Measurements from ENCODE around the gene CAPN5. TPM values are rescaled to one million over a fixed set of nuclear protein-coding genes. Genes with fewer than 3 reads are reported as not detected.

Gene CAPN5
- total and polyA plus RNA-seq, 5 donors, result 2.9 to 6.9 (median 5.2) TPM

DNA sequence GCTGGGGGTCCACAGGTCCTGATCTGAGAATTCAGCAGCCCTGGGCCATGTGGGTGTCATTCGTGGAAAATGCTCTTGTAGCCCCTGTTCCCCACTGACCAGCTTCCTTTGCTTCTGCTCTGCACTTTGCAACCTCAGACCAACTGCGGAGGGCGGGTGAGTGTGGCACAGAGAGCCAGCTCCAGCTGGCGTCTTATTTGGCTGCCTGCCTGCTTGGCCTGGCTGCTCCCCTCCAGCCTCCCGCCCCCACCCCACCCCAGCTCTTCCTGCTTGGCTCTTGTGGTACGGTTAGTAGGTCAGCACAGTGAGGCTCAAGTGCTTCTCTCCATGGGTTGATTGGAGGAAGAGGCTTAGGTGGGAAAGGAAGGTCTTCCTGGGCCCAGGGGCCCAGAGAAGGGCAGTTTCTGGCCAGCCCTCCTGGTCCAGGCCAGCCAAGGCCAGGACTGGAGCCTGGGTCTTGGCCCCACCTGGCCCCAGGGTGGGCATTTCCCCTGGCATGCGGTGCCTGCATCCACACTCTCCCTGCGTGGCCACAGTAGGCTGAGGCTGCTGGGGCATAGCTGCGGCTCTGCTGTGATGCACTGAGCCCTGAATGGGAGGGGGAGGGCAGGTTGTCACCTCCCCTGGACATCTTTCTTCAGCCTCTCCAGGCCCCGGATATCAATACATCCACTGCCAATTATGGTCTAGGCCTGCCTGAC lies 87.8 kb downstream of the CAPN5 start:
- peak; percentile 40 to 82 (median 70) for DNase-seq
- 57% methylated on average over 10 of the region's 10 CpGs for WGBS
- Histone ChIP-seq H3K27me3 (ENCODE audit: control insufficient read depth, insufficient read depth) (no peaks in the 10 kb centered on the region), H3K4me1 (ENCODE audit: control insufficient read depth, insufficient read depth, low read length) (no peaks in the 10 kb centered on the region), H3K4me3 (ENCODE audit: low read length) (no peak overlapping the region), H3K9me3 (ENCODE audit: control insufficient read depth, low read length) (no peaks in the 10 kb centered on the region), H3K27ac (ENCODE audit: low read length) (no peak overlapping the region)
- intact Hi-C loops (cut with DNase I), result no loop called here
- peak; percentile 57 to 76 for ATAC-seq

DNA sequence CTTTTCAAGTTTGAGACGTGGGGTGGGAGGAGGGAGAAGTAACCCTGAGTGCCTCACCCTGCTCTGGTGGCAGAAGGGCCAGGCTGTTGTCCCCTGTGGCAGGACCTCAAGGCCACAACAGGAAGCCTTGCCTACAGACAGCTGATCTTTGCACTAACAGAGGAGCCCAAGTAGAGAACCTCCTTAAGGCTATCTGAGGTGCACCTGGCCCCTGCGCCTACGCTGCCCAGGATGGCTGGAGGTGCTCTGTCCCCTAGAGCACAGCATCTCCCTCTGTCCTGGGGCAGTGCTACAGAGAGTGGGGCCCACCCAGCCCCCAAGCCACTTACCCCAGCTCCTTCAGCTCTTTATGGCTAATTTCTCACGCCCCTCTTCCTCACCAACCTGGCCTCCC lies 88.3 kb downstream of the CAPN5 start:
- peak in 1 of 3 donors; percentile 16 for DNase-seq
- intact Hi-C loops (cut with DNase I), result no loop called here
- ATAC-seq, result no peak
- WGBS, result 95% methylated on average over 3 of the region's 4 CpGs
- H3K9me3 ChIP-seq (ENCODE audit: control insufficient read depth, low read length), result no peaks in the 10 kb centered on the region
- H3K4me1 ChIP-seq (ENCODE audit: control insufficient read depth, insufficient read depth, low read length), result no peaks in the 10 kb centered on the region
- no peak overlapping the region for H3K27ac ChIP-seq (ENCODE audit: low read length)
- H3K4me3 ChIP-seq (ENCODE audit: low read length), result no peak overlapping the region
- H3K27me3 ChIP-seq (ENCODE audit: control insufficient read depth, insufficient read depth), result no peaks in the 10 kb centered on the region

DNA sequence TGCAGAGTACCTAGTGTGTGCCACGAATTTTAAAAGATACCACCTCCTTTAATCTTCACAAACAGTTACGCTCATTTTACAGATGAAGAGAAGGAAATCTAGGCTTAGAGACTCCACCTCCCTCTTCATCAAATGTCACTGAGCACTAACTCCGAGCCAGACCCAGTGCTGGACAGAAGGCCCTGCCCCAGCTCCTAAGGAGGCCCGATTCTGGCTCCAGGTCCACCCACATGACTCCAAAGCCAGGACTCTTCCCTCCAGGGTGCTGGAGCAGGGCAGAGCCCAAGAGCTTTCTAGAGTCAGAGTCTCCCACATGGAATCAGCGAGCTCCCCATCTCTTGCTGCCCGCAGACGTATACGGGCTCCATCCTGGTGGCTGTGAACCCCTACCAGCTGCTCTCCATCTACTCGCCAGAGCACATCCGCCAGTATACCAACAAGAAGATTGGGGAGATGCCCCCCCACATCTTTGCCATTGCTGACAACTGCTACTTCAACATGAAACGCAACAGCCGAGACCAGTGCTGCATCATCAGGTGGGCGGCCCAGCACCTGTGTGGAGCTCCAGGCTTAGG lies 88.9 kb downstream of the CAPN5 start:
- Histone ChIP-seq H3K4me1 (ENCODE audit: control insufficient read depth, insufficient read depth, low read length) (no peaks in the 10 kb centered on the region), H3K27ac (ENCODE audit: low read length) (no peak overlapping the region), H3K27me3 (ENCODE audit: control insufficient read depth, insufficient read depth) (no peaks in the 10 kb centered on the region), H3K4me3 (ENCODE audit: low read length) (no peak overlapping the region), H3K9me3 (ENCODE audit: control insufficient read depth, low read length) (no peaks in the 10 kb centered on the region)
- intact Hi-C loops (cut with DNase I), result no loop called here
- ATAC-seq, result no peak
- WGBS, result 92% methylated on average over 13 of the region's 13 CpGs
- peak in 1 of 3 donors; percentile 26 for DNase-seq

DNA sequence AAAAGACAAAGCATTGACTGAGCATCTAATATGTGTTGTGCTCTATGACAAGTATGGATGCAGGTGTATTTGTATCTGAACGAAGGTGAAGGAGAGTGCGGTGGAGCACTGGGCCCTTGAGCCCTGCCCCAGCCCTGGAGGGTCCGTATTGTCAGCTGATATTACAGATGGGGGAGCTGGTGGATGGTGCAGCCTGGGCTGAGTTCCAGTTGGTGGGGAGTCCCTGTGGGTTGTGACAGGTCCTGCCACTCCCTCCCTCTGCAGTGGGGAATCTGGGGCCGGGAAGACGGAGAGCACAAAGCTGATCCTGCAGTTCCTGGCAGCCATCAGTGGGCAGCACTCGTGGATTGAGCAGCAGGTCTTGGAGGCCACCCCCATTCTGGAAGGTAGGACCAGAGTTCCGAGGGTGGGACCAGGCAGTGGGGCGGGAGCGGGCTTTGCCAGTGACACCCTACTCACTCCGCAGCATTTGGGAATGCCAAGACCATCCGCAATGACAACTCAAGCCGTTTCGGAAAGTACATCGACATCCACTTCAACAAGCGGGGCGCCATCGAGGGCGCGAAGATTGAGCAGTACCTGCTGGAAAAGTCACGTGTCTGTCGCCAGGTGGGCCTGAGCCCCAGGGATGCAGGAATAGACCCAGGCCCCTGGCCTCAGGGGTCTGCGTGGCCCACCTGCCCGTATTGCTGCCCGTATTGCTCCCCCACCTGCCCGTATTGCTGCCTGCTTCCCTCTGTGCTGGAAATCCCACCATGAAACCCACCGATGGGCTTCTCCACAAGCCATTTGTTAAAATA lies 89.8 kb downstream of the CAPN5 start:
- no peak overlapping the region for H3K4me3 ChIP-seq (ENCODE audit: low read length)
- H3K9me3 ChIP-seq (ENCODE audit: control insufficient read depth, low read length), result no peaks in the 10 kb centered on the region
- ATAC-seq (no peak), DNase-seq (peak in 1 of 3 donors; percentile 33)
- WGBS, result 93% methylated on average over 26 of the region's 26 CpGs
- no peaks in the 10 kb centered on the region for H3K27me3 ChIP-seq (ENCODE audit: control insufficient read depth, insufficient read depth)
- intact Hi-C loops (cut with DNase I), result no loop called here
- H3K4me1 ChIP-seq (ENCODE audit: control insufficient read depth, insufficient read depth, low read length), result no peaks in the 10 kb centered on the region
- H3K27ac ChIP-seq (ENCODE audit: low read length), result no peak overlapping the region

DNA sequence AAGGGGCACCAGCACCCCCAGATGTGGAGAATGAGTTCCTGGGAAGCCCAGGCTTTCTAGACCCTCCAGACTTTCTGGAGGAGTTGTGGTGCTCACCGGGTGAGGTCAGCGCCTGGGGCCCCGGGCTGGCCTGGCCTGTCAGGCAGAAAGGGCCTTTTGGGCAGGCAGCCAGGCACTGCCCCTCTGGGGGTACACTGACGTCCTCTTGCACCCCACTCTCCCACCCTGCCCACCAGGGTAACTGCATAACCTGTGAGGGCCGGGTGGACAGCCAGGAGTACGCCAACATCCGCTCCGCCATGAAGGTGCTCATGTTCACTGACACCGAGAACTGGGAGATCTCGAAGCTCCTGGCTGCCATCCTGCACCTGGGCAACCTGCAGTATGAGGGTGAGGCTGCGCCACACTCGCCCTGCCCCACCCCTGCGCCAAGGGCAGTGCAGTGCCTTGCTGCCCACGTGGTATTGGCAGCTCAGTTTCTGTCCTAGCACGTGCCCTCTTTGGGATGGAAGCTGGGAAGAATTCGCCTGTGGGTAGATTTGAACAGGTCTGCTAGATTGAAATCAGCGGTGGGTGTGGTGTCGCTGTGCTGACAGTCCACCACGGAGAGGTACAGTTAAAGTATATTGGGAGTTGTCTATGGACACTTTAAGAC lies 91.4 kb downstream of the CAPN5 start:
- intact Hi-C loops (cut with DNase I), result no loop called here
- H3K9me3 ChIP-seq (ENCODE audit: control insufficient read depth, low read length), result no peaks in the 10 kb centered on the region

DNA sequence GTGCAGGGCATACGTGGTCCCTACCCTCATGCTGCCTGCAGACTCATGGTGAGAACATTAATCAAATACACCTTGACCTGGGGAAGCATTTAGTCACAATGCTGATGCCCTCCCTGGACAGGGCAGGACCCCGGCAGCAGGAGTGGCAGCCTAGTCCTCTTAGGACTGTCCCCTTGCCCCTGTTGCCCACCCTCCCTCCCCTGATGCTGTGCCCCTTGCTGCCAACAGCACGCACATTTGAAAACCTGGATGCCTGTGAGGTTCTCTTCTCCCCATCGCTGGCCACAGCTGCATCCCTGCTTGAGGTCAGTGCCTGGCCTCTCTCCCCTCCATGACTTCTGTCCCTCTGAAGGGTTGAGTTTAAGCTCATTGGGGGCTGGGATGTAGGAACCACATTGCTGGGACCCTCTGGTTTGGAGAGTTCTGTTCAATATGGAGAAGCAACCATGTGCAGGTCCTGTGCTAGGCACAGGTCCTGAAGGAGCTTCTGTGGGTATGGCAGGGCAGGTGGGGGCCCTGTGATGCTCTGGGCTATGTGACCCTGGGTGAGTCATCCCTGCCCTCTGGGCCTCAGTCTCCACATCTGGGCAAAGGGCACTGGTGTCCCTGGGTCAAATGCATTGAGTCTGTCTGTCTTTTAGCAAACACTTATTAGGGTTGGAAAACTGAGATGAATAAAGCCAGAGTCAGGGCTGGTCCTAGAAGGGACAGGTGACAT lies 92.6 kb downstream of the CAPN5 start:
- no peak overlapping the region for H3K27ac ChIP-seq (ENCODE audit: low read length)
- H3K9me3 ChIP-seq (ENCODE audit: control insufficient read depth, low read length), result no peaks in the 10 kb centered on the region
- 84% methylated on average over 4 of the region's 4 CpGs for WGBS
- ATAC-seq, result no peak
- H3K4me3 ChIP-seq (ENCODE audit: low read length), result no peak overlapping the region
- no peaks in the 10 kb centered on the region for H3K27me3 ChIP-seq (ENCODE audit: control insufficient read depth, insufficient read depth)
- peak in 1 of 3 donors; percentile 13 for DNase-seq
- H3K4me1 ChIP-seq (ENCODE audit: control insufficient read depth, insufficient read depth, low read length), result no peaks in the 10 kb centered on the region
- intact Hi-C loops (cut with DNase I), result no loop called here

More for the DNA sequence above, 91.4 kb downstream of the CAPN5 start:
- no peak overlapping the region for H3K27ac ChIP-seq (ENCODE audit: low read length)
- no peaks in the 10 kb centered on the region for H3K27me3 ChIP-seq (ENCODE audit: control insufficient read depth, insufficient read depth)
- DNase-seq (peak in 2 of 3 donors; percentile 10 to 40), ATAC-seq (no peak)
- no peak overlapping the region for H3K4me3 ChIP-seq (ENCODE audit: low read length)
- H3K4me1 ChIP-seq (ENCODE audit: control insufficient read depth, insufficient read depth, low read length), result no peaks in the 10 kb centered on the region
- 88% methylated on average over 19 of the region's 19 CpGs for WGBS

DNA sequence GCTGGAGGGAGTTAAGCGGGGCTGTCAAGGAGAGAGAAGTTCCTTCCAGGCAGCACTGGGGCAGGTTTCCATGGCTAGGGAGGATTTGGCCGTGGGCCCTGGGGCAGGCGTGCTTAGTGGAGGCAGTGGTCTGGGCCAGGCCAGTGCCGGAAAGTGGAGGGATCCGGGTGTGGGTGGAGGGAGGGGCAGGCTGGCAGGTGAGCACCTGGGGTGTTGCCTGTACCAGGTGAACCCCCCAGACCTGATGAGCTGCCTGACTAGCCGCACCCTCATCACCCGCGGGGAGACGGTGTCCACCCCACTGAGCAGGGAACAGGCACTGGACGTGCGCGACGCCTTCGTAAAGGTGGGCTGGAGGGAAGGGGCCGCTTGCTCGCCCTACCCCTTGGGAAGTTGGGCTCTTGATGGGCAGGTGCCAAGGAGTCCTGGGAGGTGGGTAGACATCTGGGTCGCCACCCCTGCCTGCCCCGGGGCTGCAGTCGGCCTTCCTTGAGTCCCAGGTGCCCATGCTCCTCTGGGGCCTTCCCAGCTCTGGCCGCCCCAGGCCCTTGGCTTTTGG lies 93.2 kb downstream of the CAPN5 start:
- no peak overlapping the region for H3K4me3 ChIP-seq (ENCODE audit: low read length)
- peak in 2 of 3 donors; percentile 8 to 35 for DNase-seq

DNA sequence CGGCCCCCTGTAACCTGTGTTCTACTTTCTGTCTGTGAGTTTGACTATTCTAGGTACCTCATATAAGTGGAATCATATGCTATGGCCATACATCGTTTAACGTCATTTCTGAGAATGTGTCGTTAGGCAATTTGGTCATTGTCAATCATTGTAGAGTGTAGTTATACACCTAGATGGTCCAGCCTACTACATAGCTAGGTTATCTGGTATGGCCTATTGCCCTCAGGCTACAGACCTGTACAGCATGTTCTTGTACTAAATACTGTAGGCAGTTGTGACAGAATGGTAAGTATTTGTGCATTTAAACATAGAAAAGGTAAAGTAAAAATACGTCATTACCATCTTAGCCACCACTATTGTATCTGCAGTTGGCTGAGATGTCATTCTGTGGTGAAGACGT lies 96.5 kb downstream of the CAPN5 start:
- Histone ChIP-seq H3K27ac (ENCODE audit: low read length) (no peak overlapping the region), H3K27me3 (ENCODE audit: control insufficient read depth, insufficient read depth) (no peaks in the 10 kb centered on the region), H3K9me3 (ENCODE audit: control insufficient read depth, low read length) (no peaks in the 10 kb centered on the region), H3K4me1 (ENCODE audit: control insufficient read depth, insufficient read depth, low read length) (no peaks in the 10 kb centered on the region), H3K4me3 (ENCODE audit: low read length) (no peak overlapping the region)
- ATAC-seq, result no peak
- intact Hi-C loops (cut with DNase I), result no loop called here
- WGBS, result 78% methylated on average over 6 of the region's 6 CpGs
- no peak for DNase-seq

More for the DNA sequence above, 93.2 kb downstream of the CAPN5 start:
- ATAC-seq, result no peak
- no peaks in the 10 kb centered on the region for H3K9me3 ChIP-seq (ENCODE audit: control insufficient read depth, low read length)
- H3K27ac ChIP-seq (ENCODE audit: low read length), result no peak overlapping the region
- H3K27me3 ChIP-seq (ENCODE audit: control insufficient read depth, insufficient read depth), result no peaks in the 10 kb centered on the region
- intact Hi-C loops (cut with DNase I), result no loop called here
- 95% methylated on average over 20 of the region's 20 CpGs for WGBS
- no peaks in the 10 kb centered on the region for H3K4me1 ChIP-seq (ENCODE audit: control insufficient read depth, insufficient read depth, low read length)

DNA sequence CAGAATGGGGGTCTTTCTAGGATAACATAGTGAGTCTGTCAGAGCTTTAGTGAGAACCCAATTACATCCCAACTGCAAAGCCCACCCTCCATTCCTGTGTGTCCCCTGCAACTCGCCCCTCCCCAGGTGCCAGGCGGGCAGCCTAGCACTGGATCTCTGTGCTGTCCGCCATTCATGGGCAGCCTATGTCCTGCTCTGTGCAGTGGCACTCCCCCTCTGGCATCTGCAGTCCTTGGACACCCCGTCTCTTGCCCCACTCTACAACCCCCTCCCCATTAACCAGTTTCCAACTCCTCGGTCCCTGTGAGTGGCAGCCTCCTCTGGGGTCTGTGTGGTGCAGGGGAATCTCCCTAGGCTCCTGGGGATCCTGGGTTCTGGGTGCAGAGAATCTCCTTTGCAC lies 98.3 kb downstream of the CAPN5 start:
- Histone ChIP-seq H3K4me1 (ENCODE audit: control insufficient read depth, insufficient read depth, low read length) (no peaks in the 10 kb centered on the region), H3K27ac (ENCODE audit: low read length) (no peak overlapping the region), H3K4me3 (ENCODE audit: low read length) (no peak overlapping the region), H3K27me3 (ENCODE audit: control insufficient read depth, insufficient read depth) (no peaks in the 10 kb centered on the region), H3K9me3 (ENCODE audit: control insufficient read depth, low read length) (no peaks in the 10 kb centered on the region)
- ATAC-seq (no peak), DNase-seq (peak in 1 of 3 donors; percentile 7)
- 76% methylated on average over 5 of the region's 5 CpGs for WGBS
- intact Hi-C loops (cut with DNase I), result no loop called here

DNA sequence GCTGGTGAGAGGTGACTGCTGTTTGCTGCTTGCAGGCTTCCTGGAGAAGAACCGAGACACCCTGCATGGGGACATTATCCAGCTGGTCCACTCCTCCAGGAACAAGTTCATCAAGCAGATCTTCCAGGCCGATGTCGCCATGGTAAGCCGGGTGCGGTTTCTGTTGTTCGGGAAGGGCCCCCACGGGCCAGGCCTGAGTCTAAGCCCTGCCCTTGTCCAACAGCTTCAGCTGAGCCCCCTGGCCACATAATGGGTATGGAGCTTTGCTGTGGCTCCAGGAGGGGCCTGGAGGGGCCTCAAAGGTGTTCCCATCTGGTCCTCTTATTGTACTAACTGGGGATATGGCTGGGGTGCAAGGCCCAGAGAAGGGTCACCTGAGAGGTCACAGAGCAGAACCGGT lies 99.2 kb downstream of the CAPN5 start:
- Histone ChIP-seq H3K4me3 (ENCODE audit: low read length) (no peak overlapping the region), H3K9me3 (ENCODE audit: control insufficient read depth, low read length) (no peaks in the 10 kb centered on the region), H3K27ac (ENCODE audit: low read length) (no peak overlapping the region), H3K27me3 (ENCODE audit: control insufficient read depth, insufficient read depth) (no peaks in the 10 kb centered on the region), H3K4me1 (ENCODE audit: control insufficient read depth, insufficient read depth, low read length) (no peaks in the 10 kb centered on the region)
- 91% methylated on average over 8 of the region's 8 CpGs for WGBS
- ATAC-seq (no peak), DNase-seq (peak in 2 of 3 donors; percentile 7 to 9)
- intact Hi-C loops (cut with DNase I), result no loop called here
